HEK293 (cell line): ENCODE results near the gene TSHZ2.
A peak's percentile ranks its signal among the peaks of the same experiment; 100 is the strongest.
"Not testable (repeated sequence)": the region's sequence is repeated elsewhere in the genome, so short reads cannot be mapped to it uniquely, and the experiment has no call there.

Source experiments
- CTCF ChIA-PET: fragments of 350-600 bp; formaldehyde crosslinking; extraction: SDS; loops from one replicate; lab custom pipeline; 2021; ENCODE audit warnings: antibody characterized with exemption; lab: Yijun Ruan, JAX
- POLR2A ChIA-PET: fragments of 300-600 bp; formaldehyde crosslinking; extraction: SDS; loops from one replicate; lab custom pipeline; 2020; ENCODE audit warnings: antibody characterized with exemption, inconsistent platforms; lab: Yijun Ruan, JAX
- H3K27ac ChIP-seq: fragments of 200-500 bp; sonication (Bioruptor generic); 2 replicates; pipeline ENCODE4 v1.5.1; 2014; ENCODE audit warnings: low read depth, low read length, control low read depth, inconsistent platforms; ENCODE audit errors: extremely low read depth
- H3K36me3 ChIP-seq, 2 experiments: fragments of 200-500 bp in 1 of 2; sonication (Bioruptor generic) in 1 of 2; 1 replicate in 1 of 2; 2 replicates in 1 of 2; pipeline ENCODE4 v1.5.1; 2014 to 2017; ENCODE audit warnings: inconsistent platforms in 2 of 2, low read length in 2 of 2; ENCODE audit not compliant: control insufficient read depth in 2 of 2, insufficient read depth in 1 of 2
- H3K4me1 ChIP-seq: fragments of 200-500 bp; sonication (Bioruptor generic); 2 replicates; pipeline ENCODE4 v1.5.1; 2014; ENCODE audit warnings: mild to moderate bottlenecking, low read length, inconsistent platforms; ENCODE audit not compliant: control insufficient read depth, insufficient read depth
- H3K4me3 ChIP-seq: 2 replicates; pipeline ENCODE4 v1.5.1; 2011; ENCODE audit warnings: low read depth, mild to moderate bottlenecking, control low read depth, low read length, moderate library complexity
- H3K9me3 ChIP-seq: fragments of 200-500 bp; sonication (Bioruptor generic); 2 replicates; pipeline ENCODE4 v1.5.1; 2014; ENCODE audit warnings: low read depth, low read length, inconsistent platforms; ENCODE audit not compliant: control insufficient read depth, insufficient read depth
- KLF17 ChIP-seq: fragments of 450-650 bp; formaldehyde crosslinking; IDR thresholded peaks from 2 replicates; pipeline ENCODE4 v1.5.1; 2016; ENCODE audit warnings: missing biosample characterization, missing genetic modification characterization
- OSR2 ChIP-seq: fragments of 450-650 bp; formaldehyde crosslinking; IDR thresholded peaks from 2 replicates; pipeline ENCODE4 v1.5.1; 2016; ENCODE audit warnings: missing biosample characterization, missing genetic modification characterization
- PRDM4 ChIP-seq: fragments of 450-650 bp; formaldehyde crosslinking; IDR thresholded peaks from 2 replicates; pipeline ENCODE4 v1.5.1; 2017; ENCODE audit warnings: missing biosample characterization, missing genetic modification characterization
- SCRT1 ChIP-seq: fragments of 450-650 bp; formaldehyde crosslinking; IDR thresholded peaks from 2 replicates; pipeline ENCODE4 v1.5.1; 2016; ENCODE audit warnings: missing biosample characterization, missing genetic modification characterization, borderline replicate concordance
- SCRT2 ChIP-seq: fragments of 450-650 bp; formaldehyde crosslinking; IDR thresholded peaks from 2 replicates; pipeline ENCODE4 v1.5.1; 2016; ENCODE audit warnings: missing biosample characterization, missing genetic modification characterization
- TRIM28 ChIP-seq: IDR thresholded peaks from 2 replicates; pipeline ENCODE4 v1.6.1; 2011; ENCODE audit warnings: low read length, control low read depth, borderline replicate concordance
- ZBTB17 ChIP-seq: fragments of 450-650 bp; formaldehyde crosslinking; IDR thresholded peaks from 2 replicates; pipeline ENCODE4 v1.5.1; 2016; ENCODE audit warnings: missing biosample characterization, missing genetic modification characterization
- ZNF10 ChIP-seq: fragments of 450-650 bp; formaldehyde crosslinking; IDR thresholded peaks from 2 replicates; pipeline ENCODE4 v1.5.1; 2017; ENCODE audit warnings: missing biosample characterization, missing genetic modification characterization
- ZNF16 ChIP-seq: fragments of 450-650 bp; formaldehyde crosslinking; IDR thresholded peaks from 2 replicates; pipeline ENCODE4 v1.5.1; 2016; ENCODE audit warnings: low read depth, missing biosample characterization, missing genetic modification characterization
- ZNF2 ChIP-seq: fragments of 450-650 bp; formaldehyde crosslinking; IDR thresholded peaks from 2 replicates; pipeline ENCODE4 v1.5.1; 2016; ENCODE audit warnings: missing biosample characterization, missing genetic modification characterization
- ZNF266 ChIP-seq: fragments of 450-650 bp; formaldehyde crosslinking; IDR thresholded peaks from 2 replicates; pipeline ENCODE4 v1.5.1; 2016; ENCODE audit warnings: missing biosample characterization, missing genetic modification characterization, low read depth
- ZNF600 ChIP-seq: fragments of 450-650 bp; formaldehyde crosslinking; IDR thresholded peaks from 2 replicates; pipeline ENCODE4 v1.5.1; 2016; ENCODE audit warnings: missing biosample characterization, missing genetic modification characterization
- ZNF658 ChIP-seq: fragments of 450-650 bp; formaldehyde crosslinking; IDR thresholded peaks from 2 replicates; pipeline ENCODE4; 2016; ENCODE audit warnings: missing biosample characterization, missing genetic modification characterization
- ZNF664 ChIP-seq: fragments of 450-650 bp; formaldehyde crosslinking; IDR thresholded peaks from 2 replicates; pipeline ENCODE4 v1.5.1; 2016; ENCODE audit warnings: missing biosample characterization, missing genetic modification characterization
- ZNF692 ChIP-seq: fragments of 450-650 bp; formaldehyde crosslinking; IDR thresholded peaks from 2 replicates; pipeline ENCODE4 v1.5.1; 2016; ENCODE audit warnings: missing biosample characterization, missing genetic modification characterization
- TF ChIP-seq, protein P1 (sequence below): fragments of 450-650 bp; formaldehyde crosslinking; IDR thresholded peaks from 2 replicates; pipeline ENCODE4 v1.5.1; 2016; ENCODE audit warnings: missing biosample characterization, missing genetic modification characterization
- TF ChIP-seq, protein P2 (sequence below): fragments of 450-650 bp; formaldehyde crosslinking; IDR thresholded peaks from 2 replicates; pipeline ENCODE4 v1.5.1; 2016; ENCODE audit warnings: missing biosample characterization, missing genetic modification characterization

The TSHZ2 gene

DNA sequence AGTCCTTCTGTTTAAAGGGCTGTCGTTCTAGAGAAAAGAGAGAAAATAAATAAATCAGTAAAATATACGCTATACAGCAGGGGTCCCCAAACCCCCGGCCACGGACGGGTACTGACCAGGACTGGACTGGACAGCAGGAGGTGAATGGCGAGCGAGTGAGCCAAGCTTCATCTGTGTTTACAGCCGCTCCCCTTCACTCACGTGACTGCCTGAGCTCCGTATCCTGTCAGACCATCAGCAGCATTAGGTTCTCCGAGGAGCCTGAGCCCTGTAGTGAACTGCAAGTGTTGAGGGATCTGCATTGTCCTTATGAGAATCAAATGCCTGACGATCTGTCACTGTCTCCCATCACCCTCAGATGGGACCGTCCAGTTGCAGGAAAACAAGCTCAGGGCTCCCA is 545.0 kb downstream of the TSHZ2 start:
- Histone ChIP-seq H3K4me1 (no peaks in the 10 kb centered on the region), H3K36me3 (no peaks in the 10 kb centered on the region), H3K27ac (no peak overlapping the region), H3K9me3 (no peaks in the 10 kb centered on the region), H3K4me3 (no peak overlapping the region)
- TF ChIP-seq ZNF664 (tag by site-specific recombination), result no peak
- TF ChIP-seq, protein P1, sequence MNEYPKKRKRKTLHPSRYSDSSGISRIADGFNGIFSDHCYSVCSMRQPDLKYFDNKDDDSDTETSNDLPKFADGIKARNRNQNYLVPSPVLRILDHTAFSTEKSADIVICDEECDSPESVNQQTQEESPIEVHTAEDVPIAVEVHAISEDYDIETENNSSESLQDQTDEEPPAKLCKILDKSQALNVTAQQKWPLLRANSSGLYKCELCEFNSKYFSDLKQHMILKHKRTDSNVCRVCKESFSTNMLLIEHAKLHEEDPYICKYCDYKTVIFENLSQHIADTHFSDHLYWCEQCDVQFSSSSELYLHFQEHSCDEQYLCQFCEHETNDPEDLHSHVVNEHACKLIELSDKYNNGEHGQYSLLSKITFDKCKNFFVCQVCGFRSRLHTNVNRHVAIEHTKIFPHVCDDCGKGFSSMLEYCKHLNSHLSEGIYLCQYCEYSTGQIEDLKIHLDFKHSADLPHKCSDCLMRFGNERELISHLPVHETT (tag by site-specific recombination), result no peak
- peak; percentile 88 for TF ChIP-seq ZNF600 (tag by site-specific recombination)
- no peak for TF ChIP-seq ZNF266 (tag by site-specific recombination)
- TF ChIP-seq, protein P2, sequence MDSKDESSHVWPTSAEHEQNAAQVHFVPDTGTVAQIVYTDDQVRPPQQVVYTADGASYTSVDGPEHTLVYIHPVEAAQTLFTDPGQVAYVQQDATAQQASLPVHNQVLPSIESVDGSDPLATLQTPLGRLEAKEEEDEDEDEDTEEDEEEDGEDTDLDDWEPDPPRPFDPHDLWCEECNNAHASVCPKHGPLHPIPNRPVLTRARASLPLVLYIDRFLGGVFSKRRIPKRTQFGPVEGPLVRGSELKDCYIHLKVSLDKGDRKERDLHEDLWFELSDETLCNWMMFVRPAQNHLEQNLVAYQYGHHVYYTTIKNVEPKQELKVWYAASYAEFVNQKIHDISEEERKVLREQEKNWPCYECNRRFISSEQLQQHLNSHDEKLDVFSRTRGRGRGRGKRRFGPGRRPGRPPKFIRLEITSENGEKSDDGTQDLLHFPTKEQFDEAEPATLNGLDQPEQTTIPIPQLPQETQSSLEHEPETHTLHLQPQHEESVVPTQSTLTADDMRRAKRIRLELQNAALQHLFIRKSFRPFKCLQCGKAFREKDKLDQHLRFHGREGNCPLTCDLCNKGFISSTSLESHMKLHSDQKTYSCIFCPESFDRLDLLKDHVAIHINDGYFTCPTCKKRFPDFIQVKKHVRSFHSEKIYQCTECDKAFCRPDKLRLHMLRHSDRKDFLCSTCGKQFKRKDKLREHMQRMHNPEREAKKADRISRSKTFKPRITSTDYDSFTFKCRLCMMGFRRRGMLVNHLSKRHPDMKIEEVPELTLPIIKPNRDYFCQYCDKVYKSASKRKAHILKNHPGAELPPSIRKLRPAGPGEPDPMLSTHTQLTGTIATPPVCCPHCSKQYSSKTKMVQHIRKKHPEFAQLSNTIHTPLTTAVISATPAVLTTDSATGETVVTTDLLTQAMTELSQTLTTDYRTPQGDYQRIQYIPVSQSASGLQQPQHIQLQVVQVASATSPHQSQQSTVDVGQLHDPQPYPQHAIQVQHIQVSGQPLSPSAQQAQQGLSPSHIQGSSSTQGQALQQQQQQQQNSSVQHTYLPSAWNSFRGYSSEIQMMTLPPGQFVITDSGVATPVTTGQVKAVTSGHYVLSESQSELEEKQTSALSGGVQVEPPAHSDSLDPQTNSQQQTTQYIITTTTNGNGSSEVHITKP (tag by site-specific recombination), result peak; percentile 40
- no peak for TF ChIP-seq ZNF658 (tag by site-specific recombination)
- TF ChIP-seq ZNF2 (tag by site-specific recombination), result no peak
- no peak for TF ChIP-seq KLF17 (tag by site-specific recombination)
- no peak for TF ChIP-seq SCRT1 (tag by site-specific recombination)
- TF ChIP-seq PRDM4, result no peak
- peak; percentile 50; the same call in 1 of the 2 replicates for TF ChIP-seq ZBTB17 (tag by site-specific recombination)
- no peak for TF ChIP-seq ZNF16 (tag by site-specific recombination)
- 0 out of 2 replicates have a peak, but pooled peaks have one; percentile 27 for TF ChIP-seq TRIM28
- ChIA-PET CTCF (interaction anchor here (0.7 kb wide), 1 partner anchor 1242 kb away, joined by 4 read pairs; no protein-coding TSS in a partner anchor), POLR2A (no interaction called here)

DNA sequence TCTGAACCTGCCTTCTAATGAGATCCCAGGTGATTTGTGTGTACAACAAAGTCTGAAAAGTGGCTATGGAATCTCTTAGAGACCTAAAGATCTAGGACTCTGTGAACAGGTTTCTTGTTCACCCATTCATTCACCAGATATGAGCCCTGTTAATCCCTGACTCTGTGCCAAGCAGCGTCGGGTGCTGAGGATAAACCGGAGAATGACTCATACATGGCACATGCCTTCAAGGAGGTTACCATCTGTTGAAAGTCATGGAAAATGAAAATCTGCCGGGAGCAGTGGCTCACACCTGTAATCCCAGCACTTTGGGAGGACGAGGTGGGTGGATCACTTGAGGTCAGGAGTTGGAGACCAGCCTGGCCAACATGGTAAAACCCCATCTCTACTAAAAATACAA is 549.3 kb downstream of the TSHZ2 start:
- CTCF ChIA-PET, H3K4me3 ChIP-seq: not testable (repeated sequence)
- TF ChIP-seq, protein P2 (tag by site-specific recombination), result peak; percentile 40; the same call in 1 of the 2 replicates
- TF ChIP-seq ZNF10 (tag by site-specific recombination), result peak; percentile 72
- peak; percentile 89 for TF ChIP-seq SCRT2 (tag by site-specific recombination)
- TF ChIP-seq ZNF692 (tag by site-specific recombination), result peak; percentile 32; the same call in 1 of the 2 replicates
- 0 out of 2 replicates have a peak, but pooled peaks have one; percentile 9 for TF ChIP-seq OSR2 (tag by site-specific recombination)
- peak; percentile 64; the same call in 1 of the 2 replicates for TF ChIP-seq SCRT1 (tag by site-specific recombination)
- TF ChIP-seq, all 188 proteins: peak for 6; not testable (repeated sequence) for 182
- H3K36me3 ChIP-seq, H3K9me3 ChIP-seq, POLR2A ChIA-PET, H3K4me1 ChIP-seq, H3K27ac ChIP-seq: not testable (repeated sequence)
